HepG2 (cell line): ENCODE data around the gene WTAP.

Experiments used
- GABPB1 ChIP-seq: IDR thresholded peaks from 2 replicates; pipeline ENCODE4 v1.6.1; 2016; ENCODE audit warnings: mild to moderate bottlenecking, missing genetic modification reagents, moderate library complexity, missing compliant biosample characterization
- NFYB ChIP-seq: sonication (generic); formaldehyde crosslinking; IDR thresholded peaks from 2 replicates; pipeline ENCODE4 v1.4.0; 2020; ENCODE audit warnings: missing genetic modification reagents
- PAX8 ChIP-seq: sonication (generic); formaldehyde crosslinking; IDR thresholded peaks from 2 replicates; pipeline ENCODE4 v1.8.0; 2022; ENCODE audit warnings: mild to moderate bottlenecking, missing genetic modification reagents, borderline replicate concordance
- POLR2A ChIP-seq, 2 experiments: IDR thresholded peaks; 2 replicates each; pipeline ENCODE4 v1.6.1; 2011; ENCODE audit warnings: low read depth in 2 of 2, low read length in 2 of 2, mild to moderate bottlenecking in 1 of 2, moderate library complexity in 1 of 2; ENCODE audit not compliant: insufficient read depth in 1 of 2
- POLR2AphosphoS5 ChIP-seq: IDR thresholded peaks from 2 replicates; pipeline ENCODE4 v1.6.1; 2012; ENCODE audit warnings: low read depth, low read length
- TF ChIP-seq, protein P1 (sequence below): sonication (generic); formaldehyde crosslinking; IDR thresholded peaks from 2 replicates; pipeline ENCODE4 v1.5.0; 2020; ENCODE audit warnings: mild to moderate bottlenecking, missing genetic modification reagents, moderate library complexity
- TF ChIP-seq, protein P2 (sequence below): sonication (generic); formaldehyde crosslinking; IDR thresholded peaks from 2 replicates; pipeline ENCODE4 v1.8.0; 2022; ENCODE audit warnings: missing genetic modification reagents, mild to moderate bottlenecking, moderate library complexity, borderline replicate concordance
- TF ChIP-seq, protein P3 (sequence below): sonication (generic); formaldehyde crosslinking; IDR thresholded peaks from 2 replicates; pipeline ENCODE4 v1.4.0; 2020; ENCODE audit warnings: mild to moderate bottlenecking, missing genetic modification reagents

DNA sequence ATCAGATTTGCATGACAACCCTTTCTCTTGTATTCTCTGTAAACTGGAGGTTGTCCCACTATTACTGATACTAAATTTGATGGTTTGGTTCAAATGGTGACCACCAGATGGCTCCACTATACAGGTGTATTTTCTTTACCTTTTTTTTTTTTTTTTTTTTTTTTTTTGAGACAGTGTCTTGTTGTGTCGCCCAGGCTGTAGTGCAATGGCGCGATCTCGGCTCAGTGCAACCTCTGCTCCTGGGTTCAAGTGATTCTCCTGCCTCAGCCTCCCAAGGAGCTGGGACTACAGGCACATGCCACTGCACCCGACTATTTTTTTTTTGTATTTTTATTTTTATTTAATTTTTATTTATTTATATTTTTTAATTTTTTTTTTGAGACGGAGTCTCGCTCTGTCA lies 6.6 kb upstream of the WTAP start:
- TF ChIP-seq NFYB (no peak), POLR2AphosphoS5 (no peak), PAX8 (CRISPR knock-in tag) (no peak), GABPB1 (CRISPR knock-in tag) (no peak; the same call in 1 of the 2 replicates), POLR2A (IDR thresholded peaks at IDR 0.05; ENCODE audit: insufficient read depth in 1 of 2, low read depth in 2 of 2, low read length in 2 of 2) (no peak)
- TF ChIP-seq, protein P1, sequence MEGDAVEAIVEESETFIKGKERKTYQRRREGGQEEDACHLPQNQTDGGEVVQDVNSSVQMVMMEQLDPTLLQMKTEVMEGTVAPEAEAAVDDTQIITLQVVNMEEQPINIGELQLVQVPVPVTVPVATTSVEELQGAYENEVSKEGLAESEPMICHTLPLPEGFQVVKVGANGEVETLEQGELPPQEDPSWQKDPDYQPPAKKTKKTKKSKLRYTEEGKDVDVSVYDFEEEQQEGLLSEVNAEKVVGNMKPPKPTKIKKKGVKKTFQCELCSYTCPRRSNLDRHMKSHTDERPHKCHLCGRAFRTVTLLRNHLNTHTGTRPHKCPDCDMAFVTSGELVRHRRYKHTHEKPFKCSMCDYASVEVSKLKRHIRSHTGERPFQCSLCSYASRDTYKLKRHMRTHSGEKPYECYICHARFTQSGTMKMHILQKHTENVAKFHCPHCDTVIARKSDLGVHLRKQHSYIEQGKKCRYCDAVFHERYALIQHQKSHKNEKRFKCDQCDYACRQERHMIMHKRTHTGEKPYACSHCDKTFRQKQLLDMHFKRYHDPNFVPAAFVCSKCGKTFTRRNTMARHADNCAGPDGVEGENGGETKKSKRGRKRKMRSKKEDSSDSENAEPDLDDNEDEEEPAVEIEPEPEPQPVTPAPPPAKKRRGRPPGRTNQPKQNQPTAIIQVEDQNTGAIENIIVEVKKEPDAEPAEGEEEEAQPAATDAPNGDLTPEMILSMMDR: peak; percentile 56
- TF ChIP-seq, protein P2, sequence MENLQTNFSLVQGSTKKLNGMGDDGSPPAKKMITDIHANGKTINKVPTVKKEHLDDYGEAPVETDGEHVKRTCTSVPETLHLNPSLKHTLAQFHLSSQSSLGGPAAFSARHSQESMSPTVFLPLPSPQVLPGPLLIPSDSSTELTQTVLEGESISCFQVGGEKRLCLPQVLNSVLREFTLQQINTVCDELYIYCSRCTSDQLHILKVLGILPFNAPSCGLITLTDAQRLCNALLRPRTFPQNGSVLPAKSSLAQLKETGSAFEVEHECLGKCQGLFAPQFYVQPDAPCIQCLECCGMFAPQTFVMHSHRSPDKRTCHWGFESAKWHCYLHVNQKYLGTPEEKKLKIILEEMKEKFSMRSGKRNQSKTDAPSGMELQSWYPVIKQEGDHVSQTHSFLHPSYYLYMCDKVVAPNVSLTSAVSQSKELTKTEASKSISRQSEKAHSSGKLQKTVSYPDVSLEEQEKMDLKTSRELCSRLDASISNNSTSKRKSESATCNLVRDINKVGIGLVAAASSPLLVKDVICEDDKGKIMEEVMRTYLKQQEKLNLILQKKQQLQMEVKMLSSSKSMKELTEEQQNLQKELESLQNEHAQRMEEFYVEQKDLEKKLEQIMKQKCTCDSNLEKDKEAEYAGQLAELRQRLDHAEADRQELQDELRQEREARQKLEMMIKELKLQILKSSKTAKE (CRISPR knock-in tag): no peak
- TF ChIP-seq, protein P3, sequence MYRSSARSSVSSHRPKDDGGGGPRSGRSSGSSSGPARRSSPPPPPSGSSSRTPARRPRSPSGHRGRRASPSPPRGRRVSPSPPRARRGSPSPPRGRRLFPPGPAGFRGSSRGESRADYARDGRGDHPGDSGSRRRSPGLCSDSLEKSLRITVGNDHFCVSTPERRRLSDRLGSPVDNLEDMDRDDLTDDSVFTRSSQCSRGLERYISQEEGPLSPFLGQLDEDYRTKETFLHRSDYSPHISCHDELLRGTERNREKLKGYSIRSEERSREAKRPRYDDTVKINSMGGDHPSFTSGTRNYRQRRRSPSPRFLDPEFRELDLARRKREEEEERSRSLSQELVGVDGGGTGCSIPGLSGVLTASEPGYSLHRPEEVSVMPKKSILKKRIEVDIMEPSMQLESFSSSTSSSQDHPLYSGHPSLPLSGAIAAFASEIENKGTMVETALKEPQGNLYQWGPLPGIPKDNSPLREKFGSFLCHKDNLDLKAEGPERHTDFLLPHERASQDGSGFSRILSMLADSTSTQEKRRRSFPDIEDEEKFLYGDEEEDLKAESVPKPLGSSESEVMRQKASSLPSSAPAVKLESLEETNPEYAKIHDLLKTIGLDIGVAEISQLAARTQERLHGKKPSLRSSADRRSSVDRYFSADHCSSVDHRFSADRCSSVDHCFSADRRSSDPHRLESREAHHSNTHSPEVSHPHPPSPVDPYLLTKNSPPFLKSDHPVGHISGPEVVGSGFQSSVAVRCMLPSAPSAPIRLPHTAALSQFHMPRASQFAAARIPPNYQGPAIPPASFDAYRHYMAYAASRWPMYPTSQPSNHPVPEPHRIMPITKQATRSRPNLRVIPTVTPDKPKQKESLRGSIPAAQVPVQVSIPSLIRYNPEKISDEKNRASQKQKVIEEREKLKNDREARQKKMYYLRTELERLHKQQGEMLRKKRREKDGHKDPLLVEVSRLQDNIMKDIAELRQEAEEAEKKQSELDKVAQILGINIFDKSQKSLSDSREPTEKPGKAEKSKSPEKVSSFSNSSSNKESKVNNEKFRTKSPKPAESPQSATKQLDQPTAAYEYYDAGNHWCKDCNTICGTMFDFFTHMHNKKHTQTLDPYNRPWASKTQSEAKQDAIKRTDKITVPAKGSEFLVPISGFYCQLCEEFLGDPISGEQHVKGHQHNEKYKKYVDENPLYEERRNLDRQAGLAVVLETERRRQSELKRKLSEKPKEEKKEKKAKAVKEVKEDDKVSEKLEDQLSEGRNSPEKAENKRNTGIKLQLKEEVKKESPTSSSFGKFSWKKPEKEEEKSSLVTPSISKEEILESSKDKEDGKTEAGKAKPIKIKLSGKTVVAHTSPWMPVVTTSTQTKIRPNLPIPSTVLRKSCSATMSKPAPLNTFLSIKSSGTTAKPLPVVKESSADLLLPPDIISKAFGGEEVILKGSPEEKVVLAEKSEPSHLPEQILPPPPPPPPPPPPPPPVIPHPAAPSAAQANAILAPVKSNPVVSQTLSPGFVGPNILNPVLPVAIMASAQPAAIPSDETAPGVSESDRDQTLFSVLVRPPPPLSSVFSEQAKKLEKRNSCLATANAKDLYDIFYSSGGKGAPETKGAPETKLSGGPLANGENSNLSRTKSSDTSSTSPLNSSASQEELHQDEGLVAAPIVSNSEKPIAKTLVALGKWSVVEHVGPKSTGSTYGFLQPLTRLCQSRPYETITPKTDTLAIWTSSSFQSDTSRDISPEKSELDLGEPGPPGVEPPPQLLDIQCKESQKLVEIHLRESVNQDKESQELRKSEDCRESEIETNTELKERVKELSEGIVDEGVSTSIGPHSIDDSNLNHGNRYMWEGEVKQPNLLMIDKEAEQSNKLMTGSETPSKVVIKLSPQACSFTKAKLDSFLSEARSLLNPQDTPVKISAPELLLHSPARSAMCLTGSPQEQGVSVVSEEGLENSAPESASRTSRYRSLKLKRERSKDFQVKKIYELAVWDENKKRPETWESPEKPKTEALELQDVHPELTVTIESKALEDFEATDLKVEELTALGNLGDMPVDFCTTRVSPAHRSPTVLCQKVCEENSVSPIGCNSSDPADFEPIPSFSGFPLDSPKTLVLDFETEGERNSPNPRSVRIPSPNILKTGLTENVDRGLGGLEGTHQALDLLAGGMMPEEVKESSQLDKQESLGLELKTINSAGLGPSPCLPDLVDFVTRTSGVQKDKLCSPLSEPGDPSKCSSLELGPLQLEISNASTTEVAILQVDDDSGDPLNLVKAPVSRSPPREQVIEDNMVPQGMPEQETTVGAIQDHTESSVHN (CRISPR knock-in tag): no peak
